Osteocyte (in vitro differentiated cells): ENCODE measurements around the gene CYP39A1. TPM values are rescaled to one million over a fixed set of nuclear protein-coding genes. Genes with fewer than 3 reads are reported as not detected.

ENCODE experiments used
- DNase-seq: peaks from one replicate; pipeline ENCODE4 v3.0.0; 2021; ENCODE audit warnings: mixed read lengths; ENCODE audit not compliant: unreplicated experiment; ENCODE audit errors: extremely low spot score
- H3K27ac Mint-ChIP-seq: one replicate; pipeline ENCODE4 v1.8.0; 2021; ENCODE audit warnings: mild to moderate bottlenecking, mixed read lengths; ENCODE audit not compliant: unreplicated experiment
- H3K27me3 Mint-ChIP-seq: one replicate; pipeline ENCODE4 v1.8.0; 2021; ENCODE audit warnings: mixed read lengths; ENCODE audit not compliant: unreplicated experiment
- H3K36me3 Mint-ChIP-seq: one replicate; pipeline ENCODE4 v1.8.0; 2021; ENCODE audit warnings: mixed read lengths; ENCODE audit not compliant: unreplicated experiment
- H3K4me1 Mint-ChIP-seq: one replicate; pipeline ENCODE4 v1.8.0; 2021; ENCODE audit warnings: mixed read lengths; ENCODE audit not compliant: unreplicated experiment
- H3K4me3 Mint-ChIP-seq: one replicate; pipeline ENCODE4 v1.8.0; 2021; ENCODE audit warnings: mild to moderate bottlenecking, moderate library complexity, mixed read lengths; ENCODE audit not compliant: unreplicated experiment
- H3K9me3 Mint-ChIP-seq: one replicate; pipeline ENCODE4 v1.8.0; 2021; ENCODE audit warnings: mixed read lengths; ENCODE audit not compliant: unreplicated experiment
- CTCF ChIP-seq: fragments of 200-600 bp; sonication (generic); IDR thresholded peaks from 2 replicates; pipeline ENCODE4 v1.5.0; 2021; ENCODE audit warnings: antibody characterized with exemption, mild to moderate bottlenecking, moderate library complexity
- total RNA-seq: library from RNA; stranded (reverse); gene quantifications from 2 replicates; pipeline ENCODE4 v1.2.1, GENCODE V29; 2021

The CYP39A1 gene
- total RNA-seq, 1 donor from 2014 or later, result 0.30 TPM

- no peak overlapping the region for H3K4me3 Mint-ChIP-seq
- H3K4me1 Mint-ChIP-seq, result no peaks in the 10 kb centered on the region
- H3K9me3 Mint-ChIP-seq, result peaks cover 4% of the 10 kb centered on the region
- peaks cover 27% of the 10 kb centered on the region for H3K27me3 Mint-ChIP-seq
- DNase-seq, result no peak
- TF ChIP-seq CTCF, result no peak
- H3K27ac Mint-ChIP-seq, result no peak overlapping the region
- no peaks in the 10 kb centered on the region for H3K36me3 Mint-ChIP-seq
These were observed 79.5 kb downstream of the CYP39A1 start for GRCh38 chr6:46573140-46573539.

DNA sequence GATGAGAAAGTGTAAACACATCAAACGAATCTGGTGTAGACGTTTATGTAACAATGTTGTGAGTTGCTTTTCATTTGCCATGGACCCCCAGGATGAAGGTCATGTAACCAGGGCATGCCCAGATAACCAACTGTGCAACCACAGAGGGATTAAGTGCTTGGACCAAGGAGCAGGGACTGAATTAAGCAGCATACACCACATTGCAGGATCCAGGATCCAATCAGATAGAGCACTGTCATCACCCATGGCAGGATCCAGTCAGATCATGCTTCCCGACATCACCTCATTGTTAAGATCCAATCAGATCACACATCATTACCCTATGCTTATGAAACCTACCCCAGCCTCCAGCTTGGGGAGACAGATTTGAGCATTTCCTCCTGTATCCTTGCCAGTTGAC is 87.1 kb downstream of the CYP39A1 start:
- Mint-ChIP-seq H3K36me3 (no peaks in the 10 kb centered on the region), H3K4me3 (no peak overlapping the region), H3K9me3 (no peaks in the 10 kb centered on the region), H3K27me3 (peaks cover 39% of the 10 kb centered on the region), H3K27ac (no peak overlapping the region), H3K4me1 (no peaks in the 10 kb centered on the region)
- no peak for DNase-seq
- TF ChIP-seq CTCF, result no peak

DNA sequence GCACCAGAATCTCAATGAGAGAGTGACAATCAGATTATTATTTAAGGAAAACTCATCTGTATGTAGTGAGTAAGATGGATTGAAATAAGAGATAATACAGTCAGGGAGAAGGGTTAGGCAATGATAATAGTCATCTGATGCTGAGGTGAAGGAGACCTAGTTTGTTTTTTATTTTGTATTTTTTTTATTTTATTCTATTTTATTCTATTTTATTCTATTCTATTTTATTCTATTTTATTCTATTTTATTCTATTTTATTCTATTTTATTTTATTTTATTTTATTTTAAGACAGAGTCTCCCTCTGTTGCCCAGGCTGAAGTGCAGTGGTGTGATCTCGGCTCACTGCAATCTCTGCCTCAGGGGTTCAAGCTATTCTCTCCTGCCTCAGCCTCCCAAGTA is 88.7 kb downstream of the CYP39A1 start:
- Mint-ChIP-seq H3K4me1 (no peaks in the 10 kb centered on the region), H3K4me3 (no peak overlapping the region), H3K27me3 (peaks cover 38% of the 10 kb centered on the region), H3K36me3 (no peaks in the 10 kb centered on the region), H3K27ac (no peak overlapping the region), H3K9me3 (no peaks in the 10 kb centered on the region)
- no peak for DNase-seq
- TF ChIP-seq CTCF, result no peak

- H3K4me1 Mint-ChIP-seq, result no peaks in the 10 kb centered on the region
- peaks cover 20% of the 10 kb centered on the region for H3K27me3 Mint-ChIP-seq
- DNase-seq, result no peak
- no peaks in the 10 kb centered on the region for H3K36me3 Mint-ChIP-seq
- H3K9me3 Mint-ChIP-seq, result peaks cover 4% of the 10 kb centered on the region
- TF ChIP-seq CTCF, result no peak
- H3K27ac Mint-ChIP-seq, result no peak overlapping the region
- H3K4me3 Mint-ChIP-seq, result no peak overlapping the region
These were observed 96.6 kb downstream of the CYP39A1 start for GRCh38 chr6:46556053-46556452.

- no peaks in the 10 kb centered on the region for H3K36me3 Mint-ChIP-seq
- no peak for TF ChIP-seq CTCF
- no peaks in the 10 kb centered on the region for H3K4me1 Mint-ChIP-seq
These were observed 97.5 kb downstream of the CYP39A1 start for GRCh38 chr6:46555129-46555528.

More at GRCh38 chr6:46555129-46555528, 97.5 kb downstream of the CYP39A1 start:
- DNase-seq, result no peak
- H3K9me3 Mint-ChIP-seq, result peaks cover 4% of the 10 kb centered on the region
- peaks cover 19% of the 10 kb centered on the region for H3K27me3 Mint-ChIP-seq
- H3K4me3 Mint-ChIP-seq, result no peak overlapping the region
- no peak overlapping the region for H3K27ac Mint-ChIP-seq
